K562 (cell line): Measurements from ENCODE around the gene HAX1. TPM values are rescaled to one million over a fixed set of nuclear protein-coding genes. Genes with fewer than 3 reads are reported as not detected.
A peak's percentile ranks its signal among the peaks of the same experiment; 100 is the strongest.

ENCODE experiments used
- ATAC-seq: fragments of 200-7000 bp; cut with Tn5 transposase; 3 replicates; pipeline ENCODE4 v1.9.1; 2020; ENCODE audit warnings: moderate library complexity
- BruUV-seq: library from RNA; stranded (reverse); fragments of 400-500 nt; replicated peaks from 2 replicates; lab custom pipeline; 2021; lab: Mats Ljungman, UMichigan
- CTCF ChIA-PET: fragments of 300-600 bp; formaldehyde crosslinking; extraction: SDS; loops from one replicate; lab custom pipeline; 2021; ENCODE audit warnings: low intra/inter-chr PET ratio; lab: Yijun Ruan, JAX
- POLR2A ChIA-PET: fragments of 300-600, 350-650 bp; sonication (Branson Sonifier 250); formaldehyde crosslinking; extraction: SDS; loops from one replicate; lab custom pipeline; 2021; ENCODE audit warnings: antibody characterized with exemption, inconsistent platforms; lab: Yijun Ruan, JAX
- DNase-seq, 4 experiments: peaks; one replicate each; pipeline versions ENCODE4 v3.0.0 to v3.0.0-alpha.2; 2011 to 2018; ENCODE audit warnings: low spot score in 3 of 4, mixed read lengths in 3 of 4; ENCODE audit errors: extremely low read depth in 1 of 4
- FAIRE-seq: peaks from 2 replicates; lab custom pipeline; 2011; peaks lifted over from hg19 to GRCh38; lab: Jason Lieb, UNC
- H2AFZ ChIP-seq: 2 replicates; pipeline ENCODE4 v1.6.0; 2011; ENCODE audit warnings: low read depth, low read length, control low read depth, inconsistent platforms
- H3K27ac ChIP-seq: fragments of 200-600 bp; 3 replicates; pipeline ENCODE4 v1.8.0; 2011; ENCODE audit warnings: low read depth, mild to moderate bottlenecking, control low read depth, inconsistent platforms, low read length, moderate library complexity, mixed read lengths; ENCODE audit errors: extremely low read depth
- H3K27me3 ChIP-seq, 2 experiments: fragments of 300-600 bp in 1 of 2; 2 replicates in 1 of 2; 3 replicates in 1 of 2; pipeline versions ENCODE4 v1.6.0 to v1.8.0; 2011; ENCODE audit warnings: inconsistent platforms in 2 of 2, low read length in 2 of 2, mild to moderate bottlenecking in 1 of 2, mixed read lengths in 1 of 2, moderate library complexity in 1 of 2; ENCODE audit not compliant: control insufficient read depth in 2 of 2, insufficient read depth in 2 of 2
- H3K36me3 ChIP-seq: fragments of 300-600 bp; 3 replicates; pipeline ENCODE4 v1.8.0; 2011; ENCODE audit warnings: mild to moderate bottlenecking, low read length, inconsistent platforms; ENCODE audit not compliant: control insufficient read depth, insufficient read depth
- H3K4me1 ChIP-seq, 2 experiments: fragments of 200-600 bp in 1 of 2; replicated peaks in 1 of 2; 2 replicates in 1 of 2; 3 replicates in 1 of 2; pipeline versions ENCODE4 v1.5.1 to v1.8.0; 2011; ENCODE audit warnings: inconsistent platforms in 2 of 2, low read length in 2 of 2, mild to moderate bottlenecking in 1 of 2, mixed read lengths in 1 of 2, moderate library complexity in 1 of 2; ENCODE audit not compliant: control insufficient read depth in 2 of 2, insufficient read depth in 2 of 2
- H3K4me2 ChIP-seq: 2 replicates; pipeline ENCODE4 v1.6.1; 2011; ENCODE audit warnings: low read length, control low read depth, inconsistent platforms, mixed read lengths; ENCODE audit not compliant: insufficient read depth
- H3K4me3 ChIP-seq: fragments of 200-600 bp; sonication (generic), shearing (Covaris generic); 2 replicates; pipeline ENCODE4 v1.5.1; 2016; ENCODE audit warnings: control low read depth, inconsistent platforms
- H3K79me2 ChIP-seq: fragments of 200-600 bp; 3 replicates; pipeline ENCODE4 v1.8.0; 2011; ENCODE audit warnings: low read length, inconsistent platforms; ENCODE audit not compliant: control insufficient read depth, insufficient read depth
- H3K9ac ChIP-seq, 2 experiments: 2 replicates each; pipeline versions ENCODE4 v1.6.0 to v1.6.1; 2011; ENCODE audit warnings: low read depth in 2 of 2, low read length in 2 of 2, control low read depth in 1 of 2, inconsistent platforms in 1 of 2, mild to moderate bottlenecking in 1 of 2, mixed read lengths in 1 of 2; ENCODE audit not compliant: insufficient read depth in 1 of 2
- H3K9me1 ChIP-seq: one replicate; pipeline ENCODE4 v1.6.0; 2011; ENCODE audit warnings: inconsistent platforms, mild to moderate bottlenecking, low read length, moderate library complexity; ENCODE audit not compliant: control insufficient read depth, insufficient read depth
- H3K9me3 ChIP-seq: replicated peaks from 2 replicates; pipeline ENCODE4 v1.5.1; 2011; ENCODE audit warnings: low read depth, low read length, inconsistent platforms; ENCODE audit not compliant: control insufficient read depth, insufficient read depth
- H4K20me1 ChIP-seq: replicated peaks from 2 replicates; pipeline ENCODE4 v1.6.1; 2011; ENCODE audit warnings: low read length, inconsistent platforms, mixed read lengths; ENCODE audit not compliant: control insufficient read depth, insufficient read depth
- ARNT ChIP-seq, 2 experiments: fragments of 450-650 bp; IDR thresholded peaks; 2 replicates each; pipeline ENCODE4 v1.6.1; 2016; ENCODE audit warnings: mild to moderate bottlenecking in 1 of 2
- EGR1 ChIP-seq: fragments of 450-650 bp; conservative IDR thresholded peaks from 2 replicates; pipeline ENCODE4 v1.6.1; 2017; ENCODE audit warnings: mild to moderate bottlenecking
- EWSR1 ChIP-seq: fragments of 450-650 bp; IDR thresholded peaks from 2 replicates; pipeline ENCODE4 v1.6.1; 2018; ENCODE audit warnings: borderline replicate concordance, mild to moderate bottlenecking, low read depth, moderate library complexity; ENCODE audit not compliant: partially characterized antibody
- FOS ChIP-seq: IDR thresholded peaks from 3 replicates; pipeline ENCODE4 v1.6.1; 2011; ENCODE audit not compliant: insufficient read length; ENCODE audit errors: extremely low read depth
- FOXK1 ChIP-seq: sonication (generic); formaldehyde crosslinking; IDR thresholded peaks from 2 replicates; pipeline ENCODE4 v1.8.0; 2022; ENCODE audit warnings: missing genetic modification reagents, mild to moderate bottlenecking, borderline replicate concordance
- SUPT5H ChIP-seq: fragments of 450-650 bp; IDR thresholded peaks from 2 replicates; pipeline ENCODE4 v1.6.1; 2016
- YBX1 ChIP-seq: fragments of 450-650 bp; IDR thresholded peaks from 2 replicates; pipeline ENCODE4 v1.7.1; 2016; ENCODE audit warnings: mild to moderate bottlenecking
- ZNF165 ChIP-seq: fragments of 250-450 bp; sonication (Bioruptor Pico); IDR thresholded peaks from 2 replicates; pipeline ENCODE4 v1.4.0; 2020; ENCODE audit warnings: borderline replicate concordance
- ZNF77 ChIP-seq: fragments of 250-450 bp; sonication (Bioruptor Pico); IDR thresholded peaks from 2 replicates; pipeline ENCODE4 v1.5.0; 2020
- WGBS: fragments of 100-300 bp; shearing (Covaris generic); methylation state at CpG from one replicate; pipeline ENCODE4 v1.1.6; 2016; ENCODE audit warnings: low coverage, mixed read lengths; ENCODE audit not compliant: insufficient coverage; ENCODE audit errors: missing lambda C conversion rate; 5-methylcytosine and 5-hydroxymethylcytosine counted together
- in situ Hi-C: fragments of 300-500 bp; cut with MboI; formaldehyde crosslinking; loops from 4 replicates; pipeline ENCODE4 v1.15.0; 2018; ENCODE audit warnings: inconsistent platforms, mixed read lengths
- intact Hi-C: fragments of 100-400 bp; cut with micrococcal nuclease; formaldehyde crosslinking; loops from 2 replicates; pipeline ENCODE4 v1.14.2; 2022
- polyA plus RNA-seq, 8 experiments: library from polyadenylated mRNA; depleted of rRNA in 4 of 8; stranded (reverse) in 5 of 8; unstranded in 3 of 8; fragments of >200 nt; fragmentation: Nextera tagmentation in 2 of 8; fragmentation: Illumina TruSeq in 1 of 8; extraction: Ambion mirVana in 2 of 8; extraction: Trizol in 1 of 8; gene quantifications; 2 replicates each; pipeline versions ENCODE4 v1.2.1 to v1.2.3, GENCODE V29; 2011 to 2014; ENCODE audit warnings: inconsistent platforms in 1 of 8, missing spikeins in 1 of 8
- total RNA-seq, 7 experiments: library from RNA; depleted of rRNA in 6 of 7; stranded (reverse); fragments of >200 nt in 6 of 7; fragmentation: Illumina TruSeq in 2 of 7; extraction: Trizol in 2 of 7; gene quantifications; 2 replicates each; pipeline versions ENCODE4 v1.2.1 to v1.2.3, GENCODE V29; 2011 to 2021; ENCODE audit warnings: low replicate concordance in 1 of 7
- TF ChIP-seq, protein P1 (sequence below): fragments of 250-450 bp; sonication (Bioruptor Pico); IDR thresholded peaks from 2 replicates; pipeline ENCODE4 v1.5.0; 2020; ENCODE audit warnings: mild to moderate bottlenecking, borderline replicate concordance
- TF ChIP-seq, protein P2 (sequence below): fragments of 450-650 bp; formaldehyde crosslinking; IDR thresholded peaks from 2 replicates; pipeline ENCODE4 v1.4.0; 2022; ENCODE audit warnings: missing genetic modification characterization

Gene HAX1
- total and polyA plus RNA-seq, 9 of the 15 experiments (the other 6 are each of a cell fraction or from before 2014, with no cell fraction given) = 143 to 492 (median 234) TPM

DNA sequence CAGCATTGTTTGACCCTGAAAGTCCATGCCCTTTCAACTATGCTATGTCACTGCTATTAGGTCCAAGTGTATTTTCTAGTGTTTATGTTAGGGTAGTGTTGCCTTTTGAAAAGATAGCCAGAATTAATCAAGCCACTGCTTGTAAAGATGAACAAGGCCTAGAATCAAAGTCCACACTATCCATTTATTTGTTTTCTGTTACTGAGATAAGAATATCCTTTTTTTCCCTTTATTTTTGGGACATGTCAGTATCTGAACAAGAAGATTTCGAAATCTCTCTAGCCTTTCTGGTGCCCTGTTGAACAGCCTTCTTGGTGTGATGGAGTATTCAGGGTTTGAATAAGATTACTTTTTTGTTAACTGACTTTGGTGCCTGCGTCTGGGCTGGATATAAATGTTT lies 35.0 kb upstream of the HAX1 start (continued):
- TF ChIP-seq, protein P1, sequence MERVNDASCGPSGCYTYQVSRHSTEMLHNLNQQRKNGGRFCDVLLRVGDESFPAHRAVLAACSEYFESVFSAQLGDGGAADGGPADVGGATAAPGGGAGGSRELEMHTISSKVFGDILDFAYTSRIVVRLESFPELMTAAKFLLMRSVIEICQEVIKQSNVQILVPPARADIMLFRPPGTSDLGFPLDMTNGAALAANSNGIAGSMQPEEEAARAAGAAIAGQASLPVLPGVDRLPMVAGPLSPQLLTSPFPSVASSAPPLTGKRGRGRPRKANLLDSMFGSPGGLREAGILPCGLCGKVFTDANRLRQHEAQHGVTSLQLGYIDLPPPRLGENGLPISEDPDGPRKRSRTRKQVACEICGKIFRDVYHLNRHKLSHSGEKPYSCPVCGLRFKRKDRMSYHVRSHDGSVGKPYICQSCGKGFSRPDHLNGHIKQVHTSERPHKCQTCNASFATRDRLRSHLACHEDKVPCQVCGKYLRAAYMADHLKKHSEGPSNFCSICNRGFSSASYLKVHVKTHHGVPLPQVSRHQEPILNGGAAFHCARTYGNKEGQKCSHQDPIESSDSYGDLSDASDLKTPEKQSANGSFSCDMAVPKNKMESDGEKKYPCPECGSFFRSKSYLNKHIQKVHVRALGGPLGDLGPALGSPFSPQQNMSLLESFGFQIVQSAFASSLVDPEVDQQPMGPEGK (CRISPR knock-in tag) = no peak
- no peak for TF ChIP-seq FOS
- no peak for TF ChIP-seq EGR1
- TF ChIP-seq YBX1 = no peak
- no peak for TF ChIP-seq EWSR1

DNA sequence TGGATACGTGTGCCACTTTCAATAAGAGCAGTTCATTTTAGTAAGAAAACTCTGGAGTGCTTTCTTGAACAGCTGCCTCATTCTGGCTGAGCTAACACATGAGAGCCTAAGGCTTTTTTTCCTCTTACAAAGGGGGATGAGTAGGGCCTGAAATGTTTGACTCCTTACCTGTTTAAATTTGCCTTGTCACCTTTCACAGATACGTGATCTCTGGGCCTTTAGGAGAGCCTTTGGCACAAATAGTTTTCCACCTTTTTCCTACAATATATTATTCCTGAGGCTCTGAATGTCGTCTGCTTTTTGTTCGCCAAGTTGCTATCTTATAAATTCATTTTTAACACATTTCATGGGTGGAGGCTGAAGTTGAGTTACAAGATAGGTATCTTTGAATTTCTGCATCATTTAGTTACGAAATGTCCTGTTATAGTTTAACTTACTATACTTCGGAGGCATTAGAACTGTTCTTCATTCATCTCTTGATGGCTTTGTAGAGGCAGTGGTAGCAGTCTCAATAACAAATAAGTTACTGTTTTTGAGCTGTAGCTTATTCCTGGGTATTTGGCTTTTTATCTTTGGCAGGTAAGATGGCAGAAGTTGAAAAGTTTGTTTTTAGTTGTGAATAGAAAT lies 34.4 kb upstream of the HAX1 start:
- H3K27me3 ChIP-seq = no peaks in the 10 kb centered on the region
- intact Hi-C loops = no loop called here

More for the DNA sequence above, 34.4 kb upstream of the HAX1 start:
- Histone ChIP-seq H3K36me3 (peaks cover 94% of the 10 kb centered on the region), H3K4me3 (no peak overlapping the region), H3K9me3 (no peaks in the 10 kb centered on the region), H3K9ac (no peak overlapping the region), H4K20me1 (peaks cover 6% of the 10 kb centered on the region; the same call in 1 of the 2 replicates), H3K4me2 (no peak overlapping the region), H3K4me1 (no peaks in the 10 kb centered on the region), H3K27ac (no peak overlapping the region), H3K79me2 (peaks cover 58% of the 10 kb centered on the region), H2AFZ (no peak overlapping the region), H3K9me1 (no peaks in the 10 kb centered on the region)
- BruUV-seq = TSS peak; percentile 2
- ChIA-PET POLR2A (interaction anchor here (0.7 to 1.4 kb wide), 5 partner anchors 9 to 445 kb away, joined by 3 to 6 read pairs (median 3); partner anchors contain the start of gene UBAP2L), CTCF (interaction anchor here (0.6 kb wide), 1 partner anchor 35 kb away, joined by 4 read pairs; the partner anchor contains the start of gene HAX1)
- TF ChIP-seq ZNF77 (CRISPR knock-in tag) (no peak), ZNF165 (CRISPR knock-in tag) (no peak), SUPT5H (no peak), ARNT (IDR thresholded peaks at IDR 0.05) (no peak), FOXK1 (CRISPR knock-in tag) (no peak)
- TF ChIP-seq, protein P2, sequence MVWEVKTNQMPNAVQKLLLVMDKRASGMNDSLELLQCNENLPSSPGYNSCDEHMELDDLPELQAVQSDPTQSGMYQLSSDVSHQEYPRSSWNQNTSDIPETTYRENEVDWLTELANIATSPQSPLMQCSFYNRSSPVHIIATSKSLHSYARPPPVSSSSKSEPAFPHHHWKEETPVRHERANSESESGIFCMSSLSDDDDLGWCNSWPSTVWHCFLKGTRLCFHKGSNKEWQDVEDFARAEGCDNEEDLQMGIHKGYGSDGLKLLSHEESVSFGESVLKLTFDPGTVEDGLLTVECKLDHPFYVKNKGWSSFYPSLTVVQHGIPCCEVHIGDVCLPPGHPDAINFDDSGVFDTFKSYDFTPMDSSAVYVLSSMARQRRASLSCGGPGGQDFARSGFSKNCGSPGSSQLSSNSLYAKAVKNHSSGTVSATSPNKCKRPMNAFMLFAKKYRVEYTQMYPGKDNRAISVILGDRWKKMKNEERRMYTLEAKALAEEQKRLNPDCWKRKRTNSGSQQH (CRISPR knock-in tag) = no peak
- 85% methylated on average over 6 of the region's 6 CpGs for WGBS
- DNase-seq = no peak
- no peak for ATAC-seq
- FAIRE-seq = no peak
- in situ Hi-C loops = no loop called here
